Keratinocyte (primary cell): ENCODE measurements around the gene TBC1D16. TPM values are rescaled to one million over a fixed set of nuclear protein-coding genes. Genes with fewer than 3 reads are reported as not detected.

Experiments used
- DNase-seq: peaks from one replicate; pipeline ENCODE4 v3.0.0-alpha.2; 2011; ENCODE audit warnings: low read depth, missing footprints, low spot score
- FAIRE-seq: peaks from 2 replicates; lab custom pipeline; 2011; peaks lifted over from hg19 to GRCh38; lab: Jason Lieb, UNC
- H2AFZ ChIP-seq: 2 replicates; pipeline ENCODE4 v1.6.0; 2012; ENCODE audit warnings: low read length, control low read depth, inconsistent platforms; ENCODE audit not compliant: control insufficient read depth
- H3K27ac ChIP-seq: 2 replicates; pipeline ENCODE4 v1.5.1; 2011; ENCODE audit warnings: low read length; ENCODE audit not compliant: control insufficient read depth, insufficient read depth
- H3K27me3 ChIP-seq: 3 replicates; pipeline ENCODE4 v1.6.0; 2011; ENCODE audit warnings: low read length; ENCODE audit not compliant: control insufficient read depth, insufficient read depth; ENCODE audit errors: extremely low read depth
- H3K36me3 ChIP-seq, 2 experiments: 2 replicates in 1 of 2; 3 replicates in 1 of 2; pipeline ENCODE4 v1.5.1; 2011; ENCODE audit warnings: low read length in 2 of 2, mild to moderate bottlenecking in 1 of 2; ENCODE audit not compliant: control insufficient read depth in 2 of 2, insufficient read depth in 2 of 2; ENCODE audit errors: extremely low read depth in 1 of 2
- H3K4me1 ChIP-seq: 3 replicates; pipeline ENCODE4 v1.5.1; 2011; ENCODE audit warnings: low read length; ENCODE audit not compliant: control insufficient read depth, insufficient read depth; ENCODE audit errors: extremely low read depth
- H3K4me2 ChIP-seq: 3 replicates; pipeline ENCODE4 v1.6.0; 2011; ENCODE audit warnings: low read depth, low read length; ENCODE audit not compliant: control insufficient read depth, insufficient read depth; ENCODE audit errors: extremely low read depth
- H3K4me3 ChIP-seq, 3 experiments: fragments of 200-600 bp in 1 of 3; sonication (generic) in 1 of 3; 2 replicates in 2 of 3; 3 replicates in 1 of 3; pipeline ENCODE4 v1.5.1; 2011 to 2016; ENCODE audit warnings: low read length in 3 of 3, mild to moderate bottlenecking in 3 of 3, control low read depth in 2 of 3, inconsistent platforms in 1 of 3, low read depth in 1 of 3, mixed read lengths in 1 of 3, mixed run types in 1 of 3, moderate library complexity in 1 of 3; ENCODE audit not compliant: control insufficient read depth in 2 of 3, insufficient read depth in 2 of 3; ENCODE audit errors: extremely low read depth in 1 of 3
- H3K79me2 ChIP-seq: 2 replicates; pipeline ENCODE4 v1.6.0; 2012; ENCODE audit warnings: low read length; ENCODE audit not compliant: control insufficient read depth, insufficient read depth
- H3K9ac ChIP-seq: 3 replicates; pipeline ENCODE4 v1.6.0; 2011; ENCODE audit warnings: low read length; ENCODE audit not compliant: control insufficient read depth, insufficient read depth; ENCODE audit errors: extremely low read depth
- H3K9me1 ChIP-seq: 3 replicates; pipeline ENCODE4 v1.6.0; 2011; ENCODE audit warnings: low read length; ENCODE audit not compliant: control insufficient read depth, insufficient read depth; ENCODE audit errors: extremely low read depth
- H3K9me3 ChIP-seq: 2 replicates; pipeline ENCODE4 v1.5.1; 2012; ENCODE audit warnings: low read depth, low read length; ENCODE audit not compliant: control insufficient read depth
- H4K20me1 ChIP-seq: 3 replicates; pipeline ENCODE4 v1.6.0; 2011; ENCODE audit warnings: low read length; ENCODE audit not compliant: control insufficient read depth, insufficient read depth; ENCODE audit errors: extremely low read depth
- EZH2 ChIP-seq: IDR thresholded peaks from one replicate; pipeline ENCODE4 v1.6.1; 2012; ENCODE audit warnings: inconsistent platforms, mild to moderate bottlenecking, low read length, moderate library complexity
- dilution Hi-C: fragments of 300-500 bp; cut with MboI; formaldehyde crosslinking; loops from one replicate; pipeline ENCODE4 v1.7.0; 2020; ENCODE audit warnings: low sequenced_read_pairs; ENCODE audit not compliant: extremely low pct_ligation_motif_present
- polyA plus RNA-seq, 5 experiments: library from polyadenylated mRNA; depleted of rRNA in 3 of 5; stranded (reverse) in 3 of 5; stranded (forward) in 1 of 5; unstranded in 1 of 5; fragments of >200 nt; gene quantifications; 1 replicate in 1 of 5; 2 replicates in 3 of 5; 3 replicates in 1 of 5; pipeline versions ENCODE4 v1.2.1 to v1.2.3, GENCODE V29; 2011 to 2012; ENCODE audit warnings: missing spikeins in 2 of 5, low read depth in 1 of 5, low replicate concordance in 1 of 5
- TF ChIP-seq, protein P1 (sequence below), 3 experiments: IDR thresholded peaks in 1 of 3; conservative IDR thresholded peaks in 1 of 3; optimal IDR thresholded peaks in 1 of 3; 2 replicates in 2 of 3; 3 replicates in 1 of 3; pipeline versions ENCODE3 to v1.5.1; 2011; ENCODE audit warnings: low read length in 3 of 3, mild to moderate bottlenecking in 3 of 3, moderate library complexity in 2 of 3, control low read depth in 1 of 3, inconsistent platforms in 1 of 3; ENCODE audit not compliant: insufficient read depth in 2 of 3; ENCODE audit errors: extremely low read depth in 1 of 3

Gene TBC1D16
- polyA plus RNA-seq, 1 donor (not counting 4 experiments of a cell fraction or from before 2014, with no cell fraction given), result 8.6 TPM

DNA sequence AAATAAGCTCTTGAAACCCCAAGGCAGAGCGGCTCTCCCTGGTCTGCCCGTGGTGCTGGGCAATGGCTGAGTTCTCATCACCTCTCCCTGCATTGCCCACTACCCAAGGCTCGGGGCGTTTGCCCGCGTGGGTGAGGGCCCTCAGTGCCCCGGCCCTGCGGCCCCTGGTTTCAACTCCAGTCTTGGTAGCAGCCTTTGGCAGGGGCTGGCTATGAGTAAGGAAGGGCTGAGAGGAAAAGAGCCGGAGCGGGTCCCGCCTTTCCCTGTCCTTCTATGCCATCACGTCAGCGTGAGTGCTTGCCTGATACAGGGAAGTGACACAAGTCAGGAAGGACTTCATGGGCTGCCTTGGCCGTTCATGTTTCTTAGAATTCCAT, 124.7 kb downstream of the TBC1D16 start:
- FAIRE-seq, result no peak
- TF ChIP-seq EZH2, result no peak

DNA sequence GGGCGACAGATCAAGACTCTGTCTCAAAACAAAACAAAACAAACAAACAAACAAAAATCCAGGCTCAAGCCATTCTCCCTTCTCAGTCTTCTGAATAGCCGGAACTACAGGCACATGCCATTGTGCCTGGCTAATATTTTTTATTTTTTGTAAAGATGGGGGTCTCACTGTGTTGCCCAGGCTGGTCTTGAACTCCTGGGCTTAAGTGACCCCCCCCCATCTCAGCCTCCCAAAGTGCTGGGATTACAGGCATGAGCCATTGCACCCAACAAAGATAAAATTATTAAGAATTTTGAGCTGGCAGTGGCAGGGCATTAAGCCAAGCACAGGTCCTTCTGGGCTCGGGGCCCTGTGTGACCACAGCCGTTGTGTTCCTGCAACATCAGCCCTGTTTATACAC, 126.6 kb downstream of the TBC1D16 start:
- Histone ChIP-seq H3K9me3 (no peaks in the 10 kb centered on the region), H3K27me3 (peaks cover 22% of the 10 kb centered on the region), H2AFZ (no peak overlapping the region), H3K36me3 (no peaks in the 10 kb centered on the region), H4K20me1 (no peaks in the 10 kb centered on the region), H3K4me3 (no peak overlapping the region), H3K9me1 (no peaks in the 10 kb centered on the region), H3K9ac (no peak overlapping the region), H3K79me2 (no peaks in the 10 kb centered on the region), H3K4me1 (no peaks in the 10 kb centered on the region), H3K27ac (no peak overlapping the region), H3K4me2 (no peak overlapping the region)
- DNase-seq (no peak), FAIRE-seq (no peak)
- dilution Hi-C loops, result no loop called here
- TF ChIP-seq EZH2, result no peak
- TF ChIP-seq, protein P1, sequence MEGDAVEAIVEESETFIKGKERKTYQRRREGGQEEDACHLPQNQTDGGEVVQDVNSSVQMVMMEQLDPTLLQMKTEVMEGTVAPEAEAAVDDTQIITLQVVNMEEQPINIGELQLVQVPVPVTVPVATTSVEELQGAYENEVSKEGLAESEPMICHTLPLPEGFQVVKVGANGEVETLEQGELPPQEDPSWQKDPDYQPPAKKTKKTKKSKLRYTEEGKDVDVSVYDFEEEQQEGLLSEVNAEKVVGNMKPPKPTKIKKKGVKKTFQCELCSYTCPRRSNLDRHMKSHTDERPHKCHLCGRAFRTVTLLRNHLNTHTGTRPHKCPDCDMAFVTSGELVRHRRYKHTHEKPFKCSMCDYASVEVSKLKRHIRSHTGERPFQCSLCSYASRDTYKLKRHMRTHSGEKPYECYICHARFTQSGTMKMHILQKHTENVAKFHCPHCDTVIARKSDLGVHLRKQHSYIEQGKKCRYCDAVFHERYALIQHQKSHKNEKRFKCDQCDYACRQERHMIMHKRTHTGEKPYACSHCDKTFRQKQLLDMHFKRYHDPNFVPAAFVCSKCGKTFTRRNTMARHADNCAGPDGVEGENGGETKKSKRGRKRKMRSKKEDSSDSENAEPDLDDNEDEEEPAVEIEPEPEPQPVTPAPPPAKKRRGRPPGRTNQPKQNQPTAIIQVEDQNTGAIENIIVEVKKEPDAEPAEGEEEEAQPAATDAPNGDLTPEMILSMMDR (optimal IDR thresholded peaks at IDR 0.05 in 1 of 3, IDR thresholded peaks at IDR 0.05 in 1 of 3, conservative IDR thresholded peaks at IDR 0.05 in 1 of 3; ENCODE audit: extremely low read depth in 1 of 3, insufficient read depth in 2 of 3, low read length in 3 of 3), result no peak

More for the DNA sequence above, 124.7 kb downstream of the TBC1D16 start:
- no peak overlapping the region for H2AFZ ChIP-seq
- H3K36me3 ChIP-seq, result no peaks in the 10 kb centered on the region
- no peaks in the 10 kb centered on the region for H3K9me3 ChIP-seq
- H3K27ac ChIP-seq, result no peak overlapping the region
- H3K27me3 ChIP-seq, result peaks cover 26% of the 10 kb centered on the region
- no peak overlapping the region for H3K9ac ChIP-seq
- dilution Hi-C loops, result no loop called here
- no peak overlapping the region for H3K4me3 ChIP-seq
- no peaks in the 10 kb centered on the region for H3K9me1 ChIP-seq
- H3K4me2 ChIP-seq, result no peak overlapping the region
- no peak for DNase-seq
- H4K20me1 ChIP-seq, result no peaks in the 10 kb centered on the region
- no peaks in the 10 kb centered on the region for H3K79me2 ChIP-seq
- H3K4me1 ChIP-seq, result no peaks in the 10 kb centered on the region

DNA sequence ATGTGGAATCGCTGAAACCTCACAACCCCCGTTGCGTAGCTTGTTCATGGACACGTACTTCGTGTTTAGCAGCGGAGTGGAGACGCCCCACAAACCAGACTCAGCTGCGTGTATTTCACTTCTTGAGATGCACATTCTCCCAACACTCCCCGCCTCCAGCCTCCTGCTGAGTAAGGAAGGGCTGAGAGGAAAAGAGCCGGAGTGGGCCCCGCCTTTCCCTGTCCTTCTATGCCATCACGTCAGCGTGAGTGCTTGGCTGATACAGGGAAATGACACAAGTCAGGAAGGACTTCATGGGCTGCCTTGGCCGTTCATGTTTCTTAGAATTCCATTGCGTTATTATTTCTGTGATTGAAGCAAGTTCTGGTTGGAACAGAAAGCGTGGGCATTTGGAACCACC, 127.8 kb downstream of the TBC1D16 start:
- FAIRE-seq, result no peak
- H3K4me3 ChIP-seq, result no peak overlapping the region
- no peaks in the 10 kb centered on the region for H4K20me1 ChIP-seq
- H3K79me2 ChIP-seq, result no peaks in the 10 kb centered on the region
- no peak overlapping the region for H2AFZ ChIP-seq
- H3K27ac ChIP-seq, result no peak overlapping the region
- H3K9ac ChIP-seq, result no peak overlapping the region
- no peaks in the 10 kb centered on the region for H3K36me3 ChIP-seq
- dilution Hi-C loops, result no loop called here
- no peak for TF ChIP-seq EZH2
- TF ChIP-seq, protein P1 (optimal IDR thresholded peaks at IDR 0.05 in 1 of 3, IDR thresholded peaks at IDR 0.05 in 1 of 3, conservative IDR thresholded peaks at IDR 0.05 in 1 of 3; ENCODE audit: extremely low read depth in 1 of 3, insufficient read depth in 2 of 3, low read length in 3 of 3), result no peak
- no peaks in the 10 kb centered on the region for H3K4me1 ChIP-seq
- DNase-seq, result no peak
- no peaks in the 10 kb centered on the region for H3K9me1 ChIP-seq
- peaks cover 19% of the 10 kb centered on the region for H3K27me3 ChIP-seq
- H3K9me3 ChIP-seq, result no peaks in the 10 kb centered on the region
- H3K4me2 ChIP-seq, result no peak overlapping the region
